ENCODE data around the gene TNFRSF8. TPM values are rescaled to one million over a fixed set of nuclear protein-coding genes. Genes with fewer than 3 reads are reported as not detected.

The TNFRSF8 gene
- total and polyA plus RNA-seq, 9 of the 15 experiments (the other 6 are each of a cell fraction or from before 2014, with no cell fraction given) = 3.5 to 38.4 (median 17.1) TPM

DNA sequence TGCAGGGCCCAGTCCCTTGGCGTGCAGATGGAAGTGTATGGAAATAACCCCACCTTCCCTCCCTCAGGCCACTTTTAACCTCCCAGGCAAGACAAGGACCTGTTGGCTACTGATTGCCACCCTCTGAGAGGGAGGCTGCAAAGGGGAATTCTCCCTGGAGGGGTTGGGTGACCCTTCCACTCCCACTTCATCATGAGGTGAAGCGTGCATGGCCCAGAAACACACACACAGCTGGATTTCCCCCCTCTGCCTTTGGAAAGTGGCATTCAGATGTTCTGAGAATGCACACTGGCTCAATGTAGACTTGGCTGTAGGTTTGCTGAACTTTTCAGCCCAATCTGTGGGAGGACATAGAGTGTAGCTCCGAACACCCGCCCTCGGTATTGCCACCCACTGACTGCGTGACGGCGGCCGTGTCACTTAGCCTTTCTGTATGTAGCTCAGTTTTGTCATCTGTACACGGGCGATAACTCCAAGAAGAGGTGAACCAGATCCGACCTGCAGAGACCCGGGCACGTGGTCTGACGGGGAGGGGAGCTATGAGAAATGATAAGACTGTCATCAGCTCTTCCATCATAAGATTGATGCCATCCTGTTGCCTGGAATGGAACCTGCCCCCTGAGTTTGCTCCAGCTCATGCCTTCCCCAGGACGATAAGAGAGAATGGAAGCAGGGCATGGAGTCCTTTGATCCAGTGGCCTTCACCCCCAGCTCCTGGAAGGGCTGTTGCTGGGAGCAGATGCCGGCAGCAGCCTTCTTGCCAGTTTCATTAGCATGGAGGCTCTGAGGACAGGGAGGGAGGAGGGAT, 24.5 kb upstream of the TNFRSF8 start (continued):
- TF ChIP-seq SP1 (CRISPR knock-in tag; IDR thresholded peaks at IDR 0.05) (peak; percentile 59; the same call in 1 of the 2 replicates), ZNF668 (CRISPR knock-in tag; IDR thresholded peaks at IDR 0.05) (no peak), MAZ (CRISPR knock-in tag; conservative IDR thresholded peaks at IDR 0.05 in 1 of 2, IDR thresholded peaks at IDR 0.05 in 1 of 2) (peak; percentile 84 to 97), MYBL2 (IDR thresholded peaks at IDR 0.05; ENCODE audit: low read depth) (no peak), MYBL2 (CRISPR knock-in tag; IDR thresholded peaks at IDR 0.05; ENCODE audit: borderline replicate concordance) (no peak), KHSRP (IDR thresholded peaks at IDR 0.05) (no peak), ZC3H8 (IDR thresholded peaks at IDR 0.05) (no peak), CREM (IDR thresholded peaks at IDR 0.05; ENCODE audit: low read depth) (peak; percentile 86), TEAD1 (CRISPR knock-in tag; IDR thresholded peaks at IDR 0.05) (peak in 1 of 2 experiments; percentile 80; a peak in 2 of 4 replicates), TCF7L2 (IDR thresholded peaks at IDR 0.05; ENCODE audit: low read depth, low read length) (no peak), SOX6 (IDR thresholded peaks at IDR 0.05) (peak; percentile 91)
- TF ChIP-seq, protein P1, sequence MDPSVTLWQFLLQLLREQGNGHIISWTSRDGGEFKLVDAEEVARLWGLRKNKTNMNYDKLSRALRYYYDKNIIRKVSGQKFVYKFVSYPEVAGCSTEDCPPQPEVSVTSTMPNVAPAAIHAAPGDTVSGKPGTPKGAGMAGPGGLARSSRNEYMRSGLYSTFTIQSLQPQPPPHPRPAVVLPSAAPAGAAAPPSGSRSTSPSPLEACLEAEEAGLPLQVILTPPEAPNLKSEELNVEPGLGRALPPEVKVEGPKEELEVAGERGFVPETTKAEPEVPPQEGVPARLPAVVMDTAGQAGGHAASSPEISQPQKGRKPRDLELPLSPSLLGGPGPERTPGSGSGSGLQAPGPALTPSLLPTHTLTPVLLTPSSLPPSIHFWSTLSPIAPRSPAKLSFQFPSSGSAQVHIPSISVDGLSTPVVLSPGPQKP (CRISPR knock-in tag; IDR thresholded peaks at IDR 0.05) = no peak
- TF ChIP-seq, protein P2, sequence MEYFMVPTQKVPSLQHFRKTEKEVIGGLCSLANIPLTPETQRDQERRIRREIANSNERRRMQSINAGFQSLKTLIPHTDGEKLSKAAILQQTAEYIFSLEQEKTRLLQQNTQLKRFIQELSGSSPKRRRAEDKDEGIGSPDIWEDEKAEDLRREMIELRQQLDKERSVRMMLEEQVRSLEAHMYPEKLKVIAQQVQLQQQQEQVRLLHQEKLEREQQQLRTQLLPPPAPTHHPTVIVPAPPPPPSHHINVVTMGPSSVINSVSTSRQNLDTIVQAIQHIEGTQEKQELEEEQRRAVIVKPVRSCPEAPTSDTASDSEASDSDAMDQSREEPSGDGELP (CRISPR knock-in tag; IDR thresholded peaks at IDR 0.05; ENCODE audit: borderline replicate concordance) = peak; percentile 51; the same call in 1 of the 2 replicates
- TF ChIP-seq, protein P3, sequence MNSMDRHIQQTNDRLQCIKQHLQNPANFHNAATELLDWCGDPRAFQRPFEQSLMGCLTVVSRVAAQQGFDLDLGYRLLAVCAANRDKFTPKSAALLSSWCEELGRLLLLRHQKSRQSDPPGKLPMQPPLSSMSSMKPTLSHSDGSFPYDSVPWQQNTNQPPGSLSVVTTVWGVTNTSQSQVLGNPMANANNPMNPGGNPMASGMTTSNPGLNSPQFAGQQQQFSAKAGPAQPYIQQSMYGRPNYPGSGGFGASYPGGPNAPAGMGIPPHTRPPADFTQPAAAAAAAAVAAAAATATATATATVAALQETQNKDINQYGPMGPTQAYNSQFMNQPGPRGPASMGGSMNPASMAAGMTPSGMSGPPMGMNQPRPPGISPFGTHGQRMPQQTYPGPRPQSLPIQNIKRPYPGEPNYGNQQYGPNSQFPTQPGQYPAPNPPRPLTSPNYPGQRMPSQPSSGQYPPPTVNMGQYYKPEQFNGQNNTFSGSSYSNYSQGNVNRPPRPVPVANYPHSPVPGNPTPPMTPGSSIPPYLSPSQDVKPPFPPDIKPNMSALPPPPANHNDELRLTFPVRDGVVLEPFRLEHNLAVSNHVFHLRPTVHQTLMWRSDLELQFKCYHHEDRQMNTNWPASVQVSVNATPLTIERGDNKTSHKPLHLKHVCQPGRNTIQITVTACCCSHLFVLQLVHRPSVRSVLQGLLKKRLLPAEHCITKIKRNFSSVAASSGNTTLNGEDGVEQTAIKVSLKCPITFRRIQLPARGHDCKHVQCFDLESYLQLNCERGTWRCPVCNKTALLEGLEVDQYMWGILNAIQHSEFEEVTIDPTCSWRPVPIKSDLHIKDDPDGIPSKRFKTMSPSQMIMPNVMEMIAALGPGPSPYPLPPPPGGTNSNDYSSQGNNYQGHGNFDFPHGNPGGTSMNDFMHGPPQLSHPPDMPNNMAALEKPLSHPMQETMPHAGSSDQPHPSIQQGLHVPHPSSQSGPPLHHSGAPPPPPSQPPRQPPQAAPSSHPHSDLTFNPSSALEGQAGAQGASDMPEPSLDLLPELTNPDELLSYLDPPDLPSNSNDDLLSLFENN (IDR thresholded peaks at IDR 0.05; ENCODE audit: low read depth in 2 of 2, low read length in 2 of 2) = peak in 1 of 2 experiments; percentile 84; a peak in 2 of 4 replicates
- TF ChIP-seq, protein P4, sequence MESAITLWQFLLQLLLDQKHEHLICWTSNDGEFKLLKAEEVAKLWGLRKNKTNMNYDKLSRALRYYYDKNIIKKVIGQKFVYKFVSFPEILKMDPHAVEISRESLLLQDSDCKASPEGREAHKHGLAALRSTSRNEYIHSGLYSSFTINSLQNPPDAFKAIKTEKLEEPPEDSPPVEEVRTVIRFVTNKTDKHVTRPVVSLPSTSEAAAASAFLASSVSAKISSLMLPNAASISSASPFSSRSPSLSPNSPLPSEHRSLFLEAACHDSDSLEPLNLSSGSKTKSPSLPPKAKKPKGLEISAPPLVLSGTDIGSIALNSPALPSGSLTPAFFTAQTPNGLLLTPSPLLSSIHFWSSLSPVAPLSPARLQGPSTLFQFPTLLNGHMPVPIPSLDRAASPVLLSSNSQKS (CRISPR knock-in tag; IDR thresholded peaks at IDR 0.05) = no peak
- TF ChIP-seq, protein P5, sequence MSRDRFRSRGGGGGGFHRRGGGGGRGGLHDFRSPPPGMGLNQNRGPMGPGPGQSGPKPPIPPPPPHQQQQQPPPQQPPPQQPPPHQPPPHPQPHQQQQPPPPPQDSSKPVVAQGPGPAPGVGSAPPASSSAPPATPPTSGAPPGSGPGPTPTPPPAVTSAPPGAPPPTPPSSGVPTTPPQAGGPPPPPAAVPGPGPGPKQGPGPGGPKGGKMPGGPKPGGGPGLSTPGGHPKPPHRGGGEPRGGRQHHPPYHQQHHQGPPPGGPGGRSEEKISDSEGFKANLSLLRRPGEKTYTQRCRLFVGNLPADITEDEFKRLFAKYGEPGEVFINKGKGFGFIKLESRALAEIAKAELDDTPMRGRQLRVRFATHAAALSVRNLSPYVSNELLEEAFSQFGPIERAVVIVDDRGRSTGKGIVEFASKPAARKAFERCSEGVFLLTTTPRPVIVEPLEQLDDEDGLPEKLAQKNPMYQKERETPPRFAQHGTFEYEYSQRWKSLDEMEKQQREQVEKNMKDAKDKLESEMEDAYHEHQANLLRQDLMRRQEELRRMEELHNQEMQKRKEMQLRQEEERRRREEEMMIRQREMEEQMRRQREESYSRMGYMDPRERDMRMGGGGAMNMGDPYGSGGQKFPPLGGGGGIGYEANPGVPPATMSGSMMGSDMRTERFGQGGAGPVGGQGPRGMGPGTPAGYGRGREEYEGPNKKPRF (IDR thresholded peaks at IDR 0.05; ENCODE audit: low read depth, low read length) = no peak
- TF ChIP-seq, protein P6, sequence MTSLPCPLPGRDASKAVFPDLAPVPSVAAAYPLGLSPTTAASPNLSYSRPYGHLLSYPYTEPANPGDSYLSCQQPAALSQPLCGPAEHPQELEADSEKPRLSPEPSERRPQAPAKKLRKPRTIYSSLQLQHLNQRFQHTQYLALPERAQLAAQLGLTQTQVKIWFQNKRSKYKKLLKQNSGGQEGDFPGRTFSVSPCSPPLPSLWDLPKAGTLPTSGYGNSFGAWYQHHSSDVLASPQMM (CRISPR knock-in tag; IDR thresholded peaks at IDR 0.05) = no peak
